H1 (cell line): ENCODE data around the gene PDRG1. TPM values are rescaled to one million over a fixed set of nuclear protein-coding genes. Genes with fewer than 3 reads are reported as not detected.

Experiments used
- CEBPB ChIP-seq: IDR thresholded peaks from 2 replicates; pipeline ENCODE4 v1.6.1; 2012; ENCODE audit warnings: low read depth, low read length
- CHD1 ChIP-seq: IDR thresholded peaks from 2 replicates; pipeline ENCODE4 v1.6.1; 2012; ENCODE audit warnings: low read depth, low read length, improper control_type of control experiment
- EGR1 ChIP-seq: IDR thresholded peaks from 2 replicates; pipeline ENCODE4 v1.6.1; 2011; ENCODE audit warnings: low read depth, low read length, borderline replicate concordance
- EP300 ChIP-seq, 2 experiments: IDR thresholded peaks; 1 replicate in 1 of 2; 2 replicates in 1 of 2; pipeline ENCODE4 v1.6.1; 2011 to 2012; ENCODE audit warnings: low read depth in 2 of 2, low read length in 2 of 2, mild to moderate bottlenecking in 2 of 2, borderline replicate concordance in 1 of 2, inconsistent platforms in 1 of 2, moderate library complexity in 1 of 2
- JUN ChIP-seq: IDR thresholded peaks from 2 replicates; pipeline ENCODE4 v1.6.1; 2011; ENCODE audit warnings: low read depth, mild to moderate bottlenecking, improper control_type of control experiment, low read length
- KDM5A ChIP-seq: fragments of 200-600 bp; IDR thresholded peaks from 2 replicates; pipeline ENCODE4 v1.7.1; 2012; ENCODE audit warnings: mild to moderate bottlenecking, low read length, inconsistent platforms, mixed read lengths
- MAFK ChIP-seq: IDR thresholded peaks from 2 replicates; pipeline ENCODE4 v1.6.1; 2012; ENCODE audit warnings: low read depth, mild to moderate bottlenecking, improper control_type of control experiment, low read length
- NANOG ChIP-seq: IDR thresholded peaks from 2 replicates; pipeline ENCODE4 v1.6.1; 2011; ENCODE audit warnings: low read length, low read depth, mild to moderate bottlenecking, inconsistent platforms; ENCODE audit not compliant: insufficient read depth, poor library complexity, severe bottlenecking
- NRF1 ChIP-seq: IDR thresholded peaks from 2 replicates; pipeline ENCODE4 v1.6.1; 2011; ENCODE audit warnings: mild to moderate bottlenecking, low read depth, low read length, improper control_type of control experiment
- POLR2A ChIP-seq, 2 experiments: IDR thresholded peaks; 1 replicate in 1 of 2; 2 replicates in 1 of 2; pipeline ENCODE4 v1.6.1; 2011; ENCODE audit warnings: low read depth in 2 of 2, low read length in 2 of 2, mild to moderate bottlenecking in 2 of 2; ENCODE audit errors: control extremely low read depth in 1 of 2
- POU5F1 ChIP-seq: IDR thresholded peaks from 2 replicates; pipeline ENCODE4 v1.6.1; 2011; ENCODE audit warnings: low read depth, mild to moderate bottlenecking, low read length, moderate library complexity
- RBBP5 ChIP-seq: IDR thresholded peaks from 2 replicates; pipeline ENCODE4 v1.7.1; 2012; ENCODE audit warnings: low read depth, mild to moderate bottlenecking, inconsistent platforms, low read length, moderate library complexity, borderline replicate concordance
- SIN3A ChIP-seq, 2 experiments: IDR thresholded peaks in 1 of 2; conservative IDR thresholded peaks in 1 of 2; 2 replicates each; pipeline ENCODE4 v1.6.1; 2011 to 2012; ENCODE audit warnings: low read length in 2 of 2, improper control_type of control experiment in 1 of 2, low read depth in 1 of 2, mild to moderate bottlenecking in 1 of 2
- SP2 ChIP-seq: IDR thresholded peaks from 2 replicates; pipeline ENCODE4 v1.6.1; 2012; ENCODE audit warnings: mild to moderate bottlenecking, low read length, inconsistent platforms
- TCF12 ChIP-seq: IDR thresholded peaks from 2 replicates; pipeline ENCODE4 v1.6.1; 2011; ENCODE audit warnings: low read depth, mild to moderate bottlenecking, low read length
- TEAD4 ChIP-seq: IDR thresholded peaks from 2 replicates; pipeline ENCODE4 v1.6.1; 2012; ENCODE audit warnings: low read depth, low read length, inconsistent platforms, mixed read lengths
- USF2 ChIP-seq: IDR thresholded peaks from 2 replicates; pipeline ENCODE4 v1.6.1; 2011; ENCODE audit warnings: low read length, improper control_type of control experiment
- YY1 ChIP-seq: IDR thresholded peaks from 2 replicates; pipeline ENCODE4 v1.6.1; 2011; ENCODE audit warnings: low read depth, mild to moderate bottlenecking, low read length
- ZNF274 ChIP-seq: IDR thresholded peaks from 2 replicates; pipeline ENCODE4 v1.7.0; 2012; ENCODE audit warnings: low read length, borderline replicate concordance; ENCODE audit errors: extremely low read depth
- polyA plus RNA-seq, 7 experiments: library from polyadenylated mRNA; depleted of rRNA in 3 of 7; stranded (reverse) in 5 of 7; unstranded in 2 of 7; fragments of >200 nt in 5 of 7; fragments of 200-250 nt in 2 of 7; gene quantifications; 1 replicate in 5 of 7; 2 replicates in 1 of 7; 4 replicates in 1 of 7; pipeline versions ENCODE4 v1.2.1 to v1.2.3, GENCODE V29; 2011 to 2013; ENCODE audit warnings: missing spikeins in 2 of 7, mixed read lengths in 2 of 7
- total RNA-seq: library from RNA; stranded (reverse); fragmentation: NEBNext Ultra II Directional; extraction: Animal tissue kit (Norgen Biotek cat#: 25700); gene quantifications from 2 replicates; pipeline ENCODE4 v1.2.1, GENCODE V29; 2021
- TF ChIP-seq, protein P1 (sequence below), 3 experiments: IDR thresholded peaks; 1 replicate in 2 of 3; 2 replicates in 1 of 3; pipeline versions ENCODE4 v1.5.1 to v1.6.1; 2011; ENCODE audit warnings: low read length in 3 of 3, mild to moderate bottlenecking in 3 of 3, inconsistent platforms in 2 of 3, low read depth in 1 of 3, moderate library complexity in 1 of 3; ENCODE audit not compliant: insufficient read depth in 1 of 3; ENCODE audit errors: control extremely low read depth in 1 of 3

The PDRG1 gene
- total and polyA plus RNA-seq, 2 of the 8 experiments (the other 6 are each of a cell fraction or from before 2014, with no cell fraction given), result 14.2 to 20.8 TPM

DNA sequence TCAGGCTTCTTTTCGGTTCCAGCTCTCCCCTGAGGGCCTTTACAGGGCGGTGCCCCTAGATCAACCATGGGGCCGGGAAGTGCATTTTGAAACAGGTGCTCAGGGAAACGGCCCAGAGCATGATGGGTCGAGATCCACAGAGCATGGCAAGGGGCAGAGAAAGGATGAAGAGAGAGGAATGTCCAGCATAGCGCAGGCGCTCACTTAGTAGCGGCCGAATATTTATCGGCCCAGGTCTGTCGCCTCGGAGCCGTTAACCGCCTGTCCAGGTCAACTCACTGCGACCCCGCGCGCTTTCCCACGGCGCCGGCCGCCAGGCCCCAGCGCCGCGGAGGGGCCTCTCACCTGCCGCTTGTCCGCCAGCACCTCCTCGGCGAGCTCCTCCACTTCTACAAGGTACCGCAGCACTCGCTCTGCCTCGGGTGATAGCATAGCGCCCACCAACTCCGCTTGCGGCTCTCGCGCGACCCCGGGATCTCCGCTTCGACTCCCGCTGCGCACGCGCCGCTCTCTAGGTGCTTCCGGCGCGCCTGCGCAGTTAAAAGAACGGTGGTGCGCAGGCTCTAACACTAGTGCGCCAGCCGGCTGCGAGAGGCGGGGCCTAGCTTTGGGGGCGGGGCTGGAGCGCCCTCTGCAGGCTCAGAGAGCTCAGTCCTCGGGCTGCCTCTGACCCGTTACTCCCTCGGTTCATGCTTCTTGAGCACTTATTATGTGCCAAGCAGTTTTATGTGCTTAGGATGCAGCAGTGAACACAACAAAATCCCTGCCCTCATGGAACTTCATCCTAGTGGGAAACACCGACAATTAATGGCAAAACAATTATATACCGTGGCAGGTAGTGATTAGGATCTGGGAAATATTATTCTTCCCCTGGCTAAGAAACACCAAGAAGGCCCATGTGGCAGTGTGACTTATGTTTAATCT, at the start of gene PDRG1 (continued):
- TF ChIP-seq USF2 (no peak), NANOG (peak; percentile 55), MAFK (no peak), KDM5A (no peak), SIN3A (conservative IDR thresholded peaks at IDR 0.05 in 1 of 2, IDR thresholded peaks at IDR 0.05 in 1 of 2; ENCODE audit: low read depth in 1 of 2, low read length in 2 of 2) (peak; percentile 72 to 74; a peak in 2 of 4 replicates), POU5F1 (no peak), POLR2A (IDR thresholded peaks at IDR 0.05; ENCODE audit: control extremely low read depth in 1 of 2, low read depth in 2 of 2, low read length in 2 of 2) (peak; percentile 77 to 91), SP2 (no peak), YY1 (peak; percentile 64; the same call in 1 of the 2 replicates), TEAD4 (no peak), EP300 (IDR thresholded peaks at IDR 0.05; ENCODE audit: borderline replicate concordance in 1 of 2, low read depth in 2 of 2, low read length in 2 of 2) (no peak), CHD1 (no peak), TCF12 (peak; percentile 42; the same call in 1 of the 2 replicates), NRF1 (peak; percentile 99), JUN (no peak), EGR1 (no peak; the same call in 1 of the 2 replicates), ZNF274 (no peak), CEBPB (no peak), RBBP5 (peak; percentile 76; the same call in 1 of the 2 replicates)
- TF ChIP-seq, protein P1, sequence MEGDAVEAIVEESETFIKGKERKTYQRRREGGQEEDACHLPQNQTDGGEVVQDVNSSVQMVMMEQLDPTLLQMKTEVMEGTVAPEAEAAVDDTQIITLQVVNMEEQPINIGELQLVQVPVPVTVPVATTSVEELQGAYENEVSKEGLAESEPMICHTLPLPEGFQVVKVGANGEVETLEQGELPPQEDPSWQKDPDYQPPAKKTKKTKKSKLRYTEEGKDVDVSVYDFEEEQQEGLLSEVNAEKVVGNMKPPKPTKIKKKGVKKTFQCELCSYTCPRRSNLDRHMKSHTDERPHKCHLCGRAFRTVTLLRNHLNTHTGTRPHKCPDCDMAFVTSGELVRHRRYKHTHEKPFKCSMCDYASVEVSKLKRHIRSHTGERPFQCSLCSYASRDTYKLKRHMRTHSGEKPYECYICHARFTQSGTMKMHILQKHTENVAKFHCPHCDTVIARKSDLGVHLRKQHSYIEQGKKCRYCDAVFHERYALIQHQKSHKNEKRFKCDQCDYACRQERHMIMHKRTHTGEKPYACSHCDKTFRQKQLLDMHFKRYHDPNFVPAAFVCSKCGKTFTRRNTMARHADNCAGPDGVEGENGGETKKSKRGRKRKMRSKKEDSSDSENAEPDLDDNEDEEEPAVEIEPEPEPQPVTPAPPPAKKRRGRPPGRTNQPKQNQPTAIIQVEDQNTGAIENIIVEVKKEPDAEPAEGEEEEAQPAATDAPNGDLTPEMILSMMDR (IDR thresholded peaks at IDR 0.05; ENCODE audit: control extremely low read depth in 1 of 3, insufficient read depth in 1 of 3, low read depth in 1 of 3, low read length in 3 of 3), result peak; percentile 95 to 99 (median 97)
